HepG2 (cell line): ENCODE results near the gene NTMT1. TPM values are rescaled to one million over a fixed set of nuclear protein-coding genes. Genes with fewer than 3 reads are reported as not detected.

Source experiments
- GPN1 ChIP-seq: sonication (generic); formaldehyde crosslinking; IDR thresholded peaks from 2 replicates; pipeline ENCODE4 v1.5.1; 2020; ENCODE audit warnings: missing genetic modification reagents, borderline replicate concordance
- HMG20A ChIP-seq: IDR thresholded peaks from 2 replicates; pipeline ENCODE4 v1.6.1; 2016; ENCODE audit warnings: borderline replicate concordance
- PITX1 ChIP-seq: sonication (generic); formaldehyde crosslinking; IDR thresholded peaks from 2 replicates; pipeline ENCODE4 v1.5.1; 2020; ENCODE audit warnings: mild to moderate bottlenecking, missing genetic modification reagents
- ZNF879 ChIP-seq: sonication (generic); formaldehyde crosslinking; IDR thresholded peaks from 2 replicates; pipeline ENCODE4 v1.8.1; 2023; ENCODE audit warnings: missing genetic modification reagents
- polyA plus RNA-seq, 8 experiments: library from polyadenylated mRNA; depleted of rRNA in 3 of 8; stranded (reverse) in 7 of 8; unstranded in 1 of 8; fragments of >200 nt; fragmentation: Illumina TruSeq in 4 of 8; extraction: Trizol in 4 of 8; gene quantifications; 2 replicates each; pipeline versions ENCODE4 v1.2.1 to v1.2.3, GENCODE V29; 2011 to 2016; ENCODE audit warnings: low read depth in 4 of 8, missing spikeins in 1 of 8, mixed read lengths in 1 of 8; ENCODE audit not compliant: insufficient read depth in 1 of 8
- total RNA-seq, 5 experiments: library from RNA; depleted of rRNA; stranded (reverse); fragments of >200 nt; fragmentation: Illumina TruSeq; extraction: Trizol; gene quantifications; 2 replicates each; pipeline ENCODE4 v1.2.3, GENCODE V29; 2016; ENCODE audit warnings: low read depth in 1 of 5
- TF ChIP-seq, protein P1 (sequence below): sonication (generic); formaldehyde crosslinking; IDR thresholded peaks from 2 replicates; pipeline ENCODE4 v1.4.0; 2020; ENCODE audit warnings: missing genetic modification reagents
- TF ChIP-seq, protein P2 (sequence below): sonication (generic); formaldehyde crosslinking; IDR thresholded peaks from 2 replicates; pipeline ENCODE4 v1.9.0; 2022; ENCODE audit warnings: low read depth, missing genetic modification reagents
- TF ChIP-seq, protein P3 (sequence below), 2 experiments: sonication (generic) in 1 of 2; formaldehyde crosslinking in 1 of 2; IDR thresholded peaks; 2 replicates each; pipeline versions ENCODE4 v1.4.0 to v1.6.1; 2016 to 2020; ENCODE audit warnings: borderline replicate concordance in 1 of 2, low read depth in 1 of 2, mild to moderate bottlenecking in 1 of 2, missing genetic modification reagents in 1 of 2
- TF ChIP-seq, protein P4 (sequence below): sonication (generic); formaldehyde crosslinking; IDR thresholded peaks from 2 replicates; pipeline ENCODE4 v1.4.0; 2020; ENCODE audit warnings: missing genetic modification reagents
- TF ChIP-seq, protein P5 (sequence below): sonication (generic); formaldehyde crosslinking; IDR thresholded peaks from 2 replicates; pipeline ENCODE4 v1.5.1; 2020; ENCODE audit warnings: mild to moderate bottlenecking, moderate library complexity, missing genetic modification reagents
- TF ChIP-seq, protein P6 (sequence below): fragments of 450-650 bp; IDR thresholded peaks from 2 replicates; pipeline ENCODE4 v1.6.1; 2016

Gene NTMT1
- total and polyA plus RNA-seq, 2 of the 13 experiments (the other 11 are each of a cell fraction or from before 2014, with no cell fraction given) = 49.1 to 53.8 TPM

DNA sequence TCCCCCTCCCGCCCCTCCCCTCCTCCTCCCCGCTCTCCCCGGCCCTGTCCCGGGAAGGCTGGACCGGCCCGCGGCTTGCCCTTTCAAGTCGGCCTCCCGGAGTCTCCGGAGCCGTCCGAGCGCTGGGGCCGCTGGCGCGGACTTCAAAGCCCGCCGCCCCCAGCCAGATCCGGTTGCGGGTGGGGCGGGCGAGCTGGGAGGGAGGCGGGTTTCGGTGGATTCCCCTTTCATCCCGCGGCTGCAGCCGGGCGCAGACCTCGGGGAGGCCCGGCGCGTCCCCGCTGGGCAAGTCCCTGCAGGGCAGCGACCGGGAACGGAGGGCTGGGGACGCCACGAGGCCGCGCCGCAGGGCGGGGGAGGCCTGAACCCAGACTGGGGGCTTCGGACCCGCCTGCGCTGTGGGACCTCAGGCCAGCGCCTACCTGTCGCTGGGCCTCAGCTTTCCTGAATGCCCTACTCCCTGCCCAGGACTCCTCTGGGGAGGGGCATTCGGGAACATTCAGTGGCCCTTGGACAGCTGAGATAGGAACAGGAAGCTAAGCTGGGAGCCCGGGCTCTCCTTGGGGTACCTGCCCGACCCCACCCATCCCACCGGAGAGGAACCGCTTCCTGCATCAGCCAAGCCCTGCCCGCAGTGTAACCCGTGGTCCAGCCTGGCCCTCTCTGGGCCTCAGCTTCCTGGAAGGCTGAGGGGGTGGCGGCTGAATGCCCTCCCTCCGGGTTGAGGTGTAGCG lies 28.4 kb upstream of the NTMT1 start (continued):
- TF ChIP-seq, protein P1, sequence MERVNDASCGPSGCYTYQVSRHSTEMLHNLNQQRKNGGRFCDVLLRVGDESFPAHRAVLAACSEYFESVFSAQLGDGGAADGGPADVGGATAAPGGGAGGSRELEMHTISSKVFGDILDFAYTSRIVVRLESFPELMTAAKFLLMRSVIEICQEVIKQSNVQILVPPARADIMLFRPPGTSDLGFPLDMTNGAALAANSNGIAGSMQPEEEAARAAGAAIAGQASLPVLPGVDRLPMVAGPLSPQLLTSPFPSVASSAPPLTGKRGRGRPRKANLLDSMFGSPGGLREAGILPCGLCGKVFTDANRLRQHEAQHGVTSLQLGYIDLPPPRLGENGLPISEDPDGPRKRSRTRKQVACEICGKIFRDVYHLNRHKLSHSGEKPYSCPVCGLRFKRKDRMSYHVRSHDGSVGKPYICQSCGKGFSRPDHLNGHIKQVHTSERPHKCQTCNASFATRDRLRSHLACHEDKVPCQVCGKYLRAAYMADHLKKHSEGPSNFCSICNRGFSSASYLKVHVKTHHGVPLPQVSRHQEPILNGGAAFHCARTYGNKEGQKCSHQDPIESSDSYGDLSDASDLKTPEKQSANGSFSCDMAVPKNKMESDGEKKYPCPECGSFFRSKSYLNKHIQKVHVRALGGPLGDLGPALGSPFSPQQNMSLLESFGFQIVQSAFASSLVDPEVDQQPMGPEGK = peak; percentile 98
- TF ChIP-seq, protein P2, sequence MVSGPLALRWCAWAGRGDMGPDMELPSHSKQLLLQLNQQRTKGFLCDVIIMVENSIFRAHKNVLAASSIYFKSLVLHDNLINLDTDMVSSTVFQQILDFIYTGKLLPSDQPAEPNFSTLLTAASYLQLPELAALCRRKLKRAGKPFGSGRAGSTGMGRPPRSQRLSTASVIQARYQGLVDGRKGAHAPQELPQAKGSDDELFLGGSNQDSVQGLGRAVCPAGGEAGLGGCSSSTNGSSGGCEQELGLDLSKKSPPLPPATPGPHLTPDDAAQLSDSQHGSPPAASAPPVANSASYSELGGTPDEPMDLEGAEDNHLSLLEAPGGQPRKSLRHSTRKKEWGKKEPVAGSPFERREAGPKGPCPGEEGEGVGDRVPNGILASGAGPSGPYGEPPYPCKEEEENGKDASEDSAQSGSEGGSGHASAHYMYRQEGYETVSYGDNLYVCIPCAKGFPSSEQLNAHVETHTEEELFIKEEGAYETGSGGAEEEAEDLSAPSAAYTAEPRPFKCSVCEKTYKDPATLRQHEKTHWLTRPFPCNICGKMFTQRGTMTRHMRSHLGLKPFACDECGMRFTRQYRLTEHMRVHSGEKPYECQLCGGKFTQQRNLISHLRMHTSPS (CRISPR knock-in tag) = no peak
- TF ChIP-seq, protein P3, sequence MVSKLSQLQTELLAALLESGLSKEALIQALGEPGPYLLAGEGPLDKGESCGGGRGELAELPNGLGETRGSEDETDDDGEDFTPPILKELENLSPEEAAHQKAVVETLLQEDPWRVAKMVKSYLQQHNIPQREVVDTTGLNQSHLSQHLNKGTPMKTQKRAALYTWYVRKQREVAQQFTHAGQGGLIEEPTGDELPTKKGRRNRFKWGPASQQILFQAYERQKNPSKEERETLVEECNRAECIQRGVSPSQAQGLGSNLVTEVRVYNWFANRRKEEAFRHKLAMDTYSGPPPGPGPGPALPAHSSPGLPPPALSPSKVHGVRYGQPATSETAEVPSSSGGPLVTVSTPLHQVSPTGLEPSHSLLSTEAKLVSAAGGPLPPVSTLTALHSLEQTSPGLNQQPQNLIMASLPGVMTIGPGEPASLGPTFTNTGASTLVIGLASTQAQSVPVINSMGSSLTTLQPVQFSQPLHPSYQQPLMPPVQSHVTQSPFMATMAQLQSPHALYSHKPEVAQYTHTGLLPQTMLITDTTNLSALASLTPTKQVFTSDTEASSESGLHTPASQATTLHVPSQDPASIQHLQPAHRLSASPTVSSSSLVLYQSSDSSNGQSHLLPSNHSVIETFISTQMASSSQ (IDR thresholded peaks at IDR 0.05; ENCODE audit: low read depth) = 0 out of 2 replicates have a peak, but pooled peaks have one; percentile 8
- TF ChIP-seq, protein P3 (CRISPR knock-in tag; IDR thresholded peaks at IDR 0.05; ENCODE audit: borderline replicate concordance) = peak; percentile 93
- TF ChIP-seq, protein P4, sequence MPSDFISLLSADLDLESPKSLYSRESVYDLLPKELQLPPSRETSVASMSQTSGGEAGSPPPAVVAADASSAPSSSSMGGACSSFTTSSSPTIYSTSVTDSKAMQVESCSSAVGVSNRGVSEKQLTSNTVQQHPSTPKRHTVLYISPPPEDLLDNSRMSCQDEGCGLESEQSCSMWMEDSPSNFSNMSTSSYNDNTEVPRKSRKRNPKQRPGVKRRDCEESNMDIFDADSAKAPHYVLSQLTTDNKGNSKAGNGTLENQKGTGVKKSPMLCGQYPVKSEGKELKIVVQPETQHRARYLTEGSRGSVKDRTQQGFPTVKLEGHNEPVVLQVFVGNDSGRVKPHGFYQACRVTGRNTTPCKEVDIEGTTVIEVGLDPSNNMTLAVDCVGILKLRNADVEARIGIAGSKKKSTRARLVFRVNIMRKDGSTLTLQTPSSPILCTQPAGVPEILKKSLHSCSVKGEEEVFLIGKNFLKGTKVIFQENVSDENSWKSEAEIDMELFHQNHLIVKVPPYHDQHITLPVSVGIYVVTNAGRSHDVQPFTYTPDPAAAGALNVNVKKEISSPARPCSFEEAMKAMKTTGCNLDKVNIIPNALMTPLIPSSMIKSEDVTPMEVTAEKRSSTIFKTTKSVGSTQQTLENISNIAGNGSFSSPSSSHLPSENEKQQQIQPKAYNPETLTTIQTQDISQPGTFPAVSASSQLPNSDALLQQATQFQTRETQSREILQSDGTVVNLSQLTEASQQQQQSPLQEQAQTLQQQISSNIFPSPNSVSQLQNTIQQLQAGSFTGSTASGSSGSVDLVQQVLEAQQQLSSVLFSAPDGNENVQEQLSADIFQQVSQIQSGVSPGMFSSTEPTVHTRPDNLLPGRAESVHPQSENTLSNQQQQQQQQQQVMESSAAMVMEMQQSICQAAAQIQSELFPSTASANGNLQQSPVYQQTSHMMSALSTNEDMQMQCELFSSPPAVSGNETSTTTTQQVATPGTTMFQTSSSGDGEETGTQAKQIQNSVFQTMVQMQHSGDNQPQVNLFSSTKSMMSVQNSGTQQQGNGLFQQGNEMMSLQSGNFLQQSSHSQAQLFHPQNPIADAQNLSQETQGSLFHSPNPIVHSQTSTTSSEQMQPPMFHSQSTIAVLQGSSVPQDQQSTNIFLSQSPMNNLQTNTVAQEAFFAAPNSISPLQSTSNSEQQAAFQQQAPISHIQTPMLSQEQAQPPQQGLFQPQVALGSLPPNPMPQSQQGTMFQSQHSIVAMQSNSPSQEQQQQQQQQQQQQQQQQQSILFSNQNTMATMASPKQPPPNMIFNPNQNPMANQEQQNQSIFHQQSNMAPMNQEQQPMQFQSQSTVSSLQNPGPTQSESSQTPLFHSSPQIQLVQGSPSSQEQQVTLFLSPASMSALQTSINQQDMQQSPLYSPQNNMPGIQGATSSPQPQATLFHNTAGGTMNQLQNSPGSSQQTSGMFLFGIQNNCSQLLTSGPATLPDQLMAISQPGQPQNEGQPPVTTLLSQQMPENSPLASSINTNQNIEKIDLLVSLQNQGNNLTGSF (CRISPR knock-in tag) = 0 out of 2 replicates have a peak, but pooled peaks have one; percentile 18
- TF ChIP-seq GPN1 (CRISPR knock-in tag) = no peak
- TF ChIP-seq HMG20A (CRISPR knock-in tag) = peak; percentile 87; the same call in 1 of the 2 replicates
- TF ChIP-seq PITX1 (CRISPR knock-in tag) = peak; percentile 68
- no peak for TF ChIP-seq ZNF879 (CRISPR knock-in tag)
- TF ChIP-seq, protein P5, sequence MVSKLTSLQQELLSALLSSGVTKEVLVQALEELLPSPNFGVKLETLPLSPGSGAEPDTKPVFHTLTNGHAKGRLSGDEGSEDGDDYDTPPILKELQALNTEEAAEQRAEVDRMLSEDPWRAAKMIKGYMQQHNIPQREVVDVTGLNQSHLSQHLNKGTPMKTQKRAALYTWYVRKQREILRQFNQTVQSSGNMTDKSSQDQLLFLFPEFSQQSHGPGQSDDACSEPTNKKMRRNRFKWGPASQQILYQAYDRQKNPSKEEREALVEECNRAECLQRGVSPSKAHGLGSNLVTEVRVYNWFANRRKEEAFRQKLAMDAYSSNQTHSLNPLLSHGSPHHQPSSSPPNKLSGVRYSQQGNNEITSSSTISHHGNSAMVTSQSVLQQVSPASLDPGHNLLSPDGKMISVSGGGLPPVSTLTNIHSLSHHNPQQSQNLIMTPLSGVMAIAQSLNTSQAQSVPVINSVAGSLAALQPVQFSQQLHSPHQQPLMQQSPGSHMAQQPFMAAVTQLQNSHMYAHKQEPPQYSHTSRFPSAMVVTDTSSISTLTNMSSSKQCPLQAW (CRISPR knock-in tag) = peak; percentile 97
- TF ChIP-seq, protein P6, sequence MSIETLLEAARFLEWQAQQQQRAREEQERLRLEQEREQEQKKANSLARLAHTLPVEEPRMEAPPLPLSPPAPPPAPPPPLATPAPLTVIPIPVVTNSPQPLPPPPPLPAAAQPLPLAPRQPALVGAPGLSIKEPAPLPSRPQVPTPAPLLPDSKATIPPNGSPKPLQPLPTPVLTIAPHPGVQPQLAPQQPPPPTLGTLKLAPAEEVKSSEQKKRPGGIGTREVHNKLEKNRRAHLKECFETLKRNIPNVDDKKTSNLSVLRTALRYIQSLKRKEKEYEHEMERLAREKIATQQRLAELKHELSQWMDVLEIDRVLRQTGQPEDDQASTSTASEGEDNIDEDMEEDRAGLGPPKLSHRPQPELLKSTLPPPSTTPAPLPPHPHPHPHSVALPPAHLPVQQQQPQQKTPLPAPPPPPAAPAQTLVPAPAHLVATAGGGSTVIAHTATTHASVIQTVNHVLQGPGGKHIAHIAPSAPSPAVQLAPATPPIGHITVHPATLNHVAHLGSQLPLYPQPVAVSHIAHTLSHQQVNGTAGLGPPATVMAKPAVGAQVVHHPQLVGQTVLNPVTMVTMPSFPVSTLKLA = no peak
